ENCODE measurements around the gene LAPTM4A.

DNA sequence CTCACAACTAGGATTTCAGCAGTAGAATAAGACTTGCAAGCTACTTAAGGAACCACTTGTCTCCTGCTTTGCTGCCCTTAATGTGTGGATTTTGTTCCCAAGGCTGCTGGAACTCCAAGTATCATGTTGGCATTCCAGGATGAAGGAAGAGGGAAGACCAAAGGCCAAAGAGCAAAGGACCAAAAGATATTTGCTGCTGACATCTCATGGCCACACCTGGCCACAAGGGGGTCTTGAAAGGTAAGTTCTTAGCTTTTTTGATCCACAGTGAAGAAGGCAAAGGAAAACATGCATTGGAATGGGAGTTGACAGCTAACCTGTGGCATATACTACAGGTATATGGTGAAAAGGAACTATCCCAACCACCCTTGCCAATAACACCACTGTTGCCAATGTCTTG lies 35.1 kb downstream of the LAPTM4A start:
- TF ChIP-seq, protein P1, sequence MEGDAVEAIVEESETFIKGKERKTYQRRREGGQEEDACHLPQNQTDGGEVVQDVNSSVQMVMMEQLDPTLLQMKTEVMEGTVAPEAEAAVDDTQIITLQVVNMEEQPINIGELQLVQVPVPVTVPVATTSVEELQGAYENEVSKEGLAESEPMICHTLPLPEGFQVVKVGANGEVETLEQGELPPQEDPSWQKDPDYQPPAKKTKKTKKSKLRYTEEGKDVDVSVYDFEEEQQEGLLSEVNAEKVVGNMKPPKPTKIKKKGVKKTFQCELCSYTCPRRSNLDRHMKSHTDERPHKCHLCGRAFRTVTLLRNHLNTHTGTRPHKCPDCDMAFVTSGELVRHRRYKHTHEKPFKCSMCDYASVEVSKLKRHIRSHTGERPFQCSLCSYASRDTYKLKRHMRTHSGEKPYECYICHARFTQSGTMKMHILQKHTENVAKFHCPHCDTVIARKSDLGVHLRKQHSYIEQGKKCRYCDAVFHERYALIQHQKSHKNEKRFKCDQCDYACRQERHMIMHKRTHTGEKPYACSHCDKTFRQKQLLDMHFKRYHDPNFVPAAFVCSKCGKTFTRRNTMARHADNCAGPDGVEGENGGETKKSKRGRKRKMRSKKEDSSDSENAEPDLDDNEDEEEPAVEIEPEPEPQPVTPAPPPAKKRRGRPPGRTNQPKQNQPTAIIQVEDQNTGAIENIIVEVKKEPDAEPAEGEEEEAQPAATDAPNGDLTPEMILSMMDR (IDR thresholded peaks at IDR 0.05): no peak
- no peak for TF ChIP-seq EP300 (IDR thresholded peaks at IDR 0.05)
